Measurements from ENCODE around the gene PPFIBP1. TPM values are rescaled to one million over a fixed set of nuclear protein-coding genes. Genes with fewer than 3 reads are reported as not detected.
"Not testable (repeated sequence)": the region's sequence is repeated elsewhere in the genome, so short reads cannot be mapped to it uniquely, and the experiment has no call there.

Gene PPFIBP1
- total and polyA plus RNA-seq, 4 donors = 13.6 to 150 (median 63.1) TPM

GRCh38 chr12:27580561-27581330, 56.7 kb downstream of the PPFIBP1 start:
- peaks cover 9 to 55% (median 27%) of the 10 kb centered on the region in 5 donors for H3K4me1 ChIP-seq (ENCODE audit: control insufficient read depth in 5 of 5, insufficient read depth in 5 of 5, low read length in 5 of 5)
- H3K36me3 ChIP-seq (ENCODE audit: control insufficient read depth in 4 of 4, insufficient read depth in 4 of 4, low read length in 4 of 4) = peaks cover 0 to 12% (median 1%) of the 10 kb centered on the region in 4 donors
- H3K9ac ChIP-seq (ENCODE audit: insufficient read depth in 1 of 2, low read length in 2 of 2) = no peak overlapping the region
- no peak overlapping the region for H3K4me3 ChIP-seq
- no peaks in the 10 kb centered on the region for H3K9me3 ChIP-seq (ENCODE audit: control insufficient read depth in 4 of 4, insufficient read depth in 3 of 4, low read length in 3 of 4)
- TF ChIP-seq CTCF (IDR thresholded peaks at IDR 0.05; ENCODE audit: control extremely low read depth, extremely low read depth) = no peak
- no peaks in the 10 kb centered on the region for H3K27me3 ChIP-seq (ENCODE audit: control insufficient read depth in 3 of 3, insufficient read depth in 3 of 3, low read length in 2 of 3)
- DNase-seq (no peak), ATAC-seq (ENCODE audit: insufficient read depth, low FRiP score) (no peak)
- peak overlapping the region in 1 of 2 donors; percentile 14 for H3K27ac ChIP-seq (ENCODE audit: low read depth in 1 of 2, low read length in 1 of 2)
- WGBS, 2 donors = 89 to 94% methylated on average over 9 of the region's 9 CpGs

DNA sequence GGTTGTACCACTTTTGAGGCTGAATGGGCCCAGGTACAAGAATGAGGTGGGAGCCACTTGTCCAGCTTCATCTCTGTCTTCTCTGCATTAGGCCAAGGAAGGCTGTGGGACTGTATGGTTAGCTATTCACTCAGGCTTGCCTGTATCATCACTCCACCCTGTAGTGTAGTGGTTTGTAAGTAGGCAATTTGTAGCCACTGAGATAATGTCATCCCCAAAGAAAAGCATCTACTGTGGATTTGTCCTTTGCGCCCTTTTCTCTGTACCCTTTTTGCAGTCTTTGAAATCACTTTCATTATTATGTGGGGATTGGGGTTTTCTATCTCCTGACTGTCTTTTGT, 57.3 kb downstream of the PPFIBP1 start:
- 100% methylated on average over 1 of the region's 1 CpG for WGBS, 2 donors
- peaks cover 9 to 60% (median 27%) of the 10 kb centered on the region in 5 donors for H3K4me1 ChIP-seq (ENCODE audit: control insufficient read depth in 5 of 5, insufficient read depth in 5 of 5, low read length in 5 of 5)
- H3K27ac ChIP-seq (ENCODE audit: low read depth in 1 of 2, low read length in 1 of 2) = peak overlapping the region in 1 of 2 donors; percentile 14
- H3K36me3 ChIP-seq (ENCODE audit: control insufficient read depth in 4 of 4, insufficient read depth in 4 of 4, low read length in 4 of 4) = peaks cover 0 to 12% (median 1%) of the 10 kb centered on the region in 4 donors
- H3K27me3 ChIP-seq (ENCODE audit: control insufficient read depth in 3 of 3, insufficient read depth in 3 of 3, low read length in 2 of 3); ATAC-seq (ENCODE audit: insufficient read depth, low FRiP score); H3K9me3 ChIP-seq (ENCODE audit: control insufficient read depth in 4 of 4, insufficient read depth in 3 of 4, low read length in 3 of 4); H3K4me3 ChIP-seq; H3K9ac ChIP-seq (ENCODE audit: insufficient read depth in 1 of 2, low read length in 2 of 2); DNase-seq: not testable (repeated sequence)

DNA sequence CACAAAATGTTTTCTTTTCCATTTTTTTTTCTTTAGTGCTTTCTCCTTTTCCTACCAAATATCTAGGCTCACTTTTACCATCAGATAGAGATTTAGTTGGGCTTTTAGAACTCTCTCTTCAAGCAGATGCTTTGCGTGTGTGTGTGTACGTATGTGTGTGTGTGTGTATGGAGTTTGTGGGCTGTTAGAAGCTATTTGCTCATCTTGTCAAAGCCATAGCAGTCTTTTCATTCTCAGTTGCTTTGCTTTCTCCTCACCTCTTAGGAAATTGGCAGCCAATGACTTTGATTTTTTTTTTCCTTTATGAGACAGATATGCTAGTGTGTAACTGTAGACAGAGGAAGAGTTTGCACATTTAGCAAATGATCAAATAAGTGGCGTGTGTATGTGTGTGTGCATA, 57.8 kb downstream of the PPFIBP1 start:
- WGBS, 2 donors = 80 to 92% methylated on average over 3 of the region's 3 CpGs
- H3K36me3 ChIP-seq (ENCODE audit: control insufficient read depth in 4 of 4, insufficient read depth in 4 of 4, low read length in 4 of 4) = peaks cover 0 to 12% (median 1%) of the 10 kb centered on the region in 4 donors
- not testable (repeated sequence) for H3K9ac ChIP-seq (ENCODE audit: insufficient read depth in 1 of 2, low read length in 2 of 2); H3K4me3 ChIP-seq; ATAC-seq (ENCODE audit: insufficient read depth, low FRiP score); H3K9me3 ChIP-seq (ENCODE audit: control insufficient read depth in 4 of 4, insufficient read depth in 3 of 4, low read length in 3 of 4); H3K27me3 ChIP-seq (ENCODE audit: control insufficient read depth in 3 of 3, insufficient read depth in 3 of 3, low read length in 2 of 3)
- H3K4me1 ChIP-seq (ENCODE audit: control insufficient read depth in 5 of 5, insufficient read depth in 5 of 5, low read length in 5 of 5) = peaks cover 5 to 56% (median 27%) of the 10 kb centered on the region in 5 donors
- peak overlapping the region in 1 of 2 donors; percentile 78 for H3K27ac ChIP-seq (ENCODE audit: low read depth in 1 of 2, low read length in 1 of 2)
- peak; percentile 66 to 92 (median 88) for DNase-seq

GRCh38 chr12:27582445-27582844, 58.4 kb downstream of the PPFIBP1 start:
- peak overlapping the region in 1 of 2 donors; percentile 78 for H3K27ac ChIP-seq (ENCODE audit: low read depth in 1 of 2, low read length in 1 of 2)

More at GRCh38 chr12:27582445-27582844, 58.4 kb downstream of the PPFIBP1 start:
- Histone ChIP-seq H3K36me3 (ENCODE audit: control insufficient read depth in 4 of 4, insufficient read depth in 4 of 4, low read length in 4 of 4) (peaks cover 0 to 12% (median 1%) of the 10 kb centered on the region in 4 donors), H3K4me1 (ENCODE audit: control insufficient read depth in 5 of 5, insufficient read depth in 5 of 5, low read length in 5 of 5) (peaks cover 5 to 52% (median 24%) of the 10 kb centered on the region in 5 donors)
- WGBS, 2 donors = 71 to 77% methylated on average over 5 of the region's 5 CpGs
- not testable (repeated sequence) for ATAC-seq (ENCODE audit: insufficient read depth, low FRiP score); H3K9me3 ChIP-seq (ENCODE audit: control insufficient read depth in 4 of 4, insufficient read depth in 3 of 4, low read length in 3 of 4); H3K27me3 ChIP-seq (ENCODE audit: control insufficient read depth in 3 of 3, insufficient read depth in 3 of 3, low read length in 2 of 3); H3K4me3 ChIP-seq; H3K9ac ChIP-seq (ENCODE audit: insufficient read depth in 1 of 2, low read length in 2 of 2)
- DNase-seq = peak in 1 of 3 donors; percentile 28

Measured in lung (tissue), 12 donors.